B cell (primary cell): ENCODE data around the gene BMP6. TPM values are rescaled to one million over a fixed set of nuclear protein-coding genes. Genes with fewer than 3 reads are reported as not detected.

Experiments
- ATAC-seq: fragments of 200-7000 bp; cut with Tn5 transposase; one replicate; pipeline ENCODE4 v1.10.0; 2021; ENCODE audit warnings: low read depth, mild to moderate bottlenecking, moderate number of reproducible peaks, moderate library complexity
- CTCF ChIA-PET: fragments of 350-600 bp; sonication (Branson Sonifier 250); formaldehyde crosslinking; loops from one replicate; lab custom pipeline; 2021; ENCODE audit warnings: antibody characterized with exemption, inconsistent platforms; lab: Charles Lee
- POLR2A ChIA-PET: fragments of 350-600 bp; sonication (Branson Sonifier 250); formaldehyde crosslinking; loops from one replicate; lab custom pipeline; 2021; ENCODE audit warnings: antibody characterized with exemption; lab: Charles Lee
- DNase-seq: peaks from one replicate; pipeline ENCODE4 v3.0.0; 2013
- H2AFZ ChIP-seq: 2 replicates; pipeline ENCODE4 v1.6.1; 2012; ENCODE audit warnings: mild to moderate bottlenecking, low read depth, low read length; ENCODE audit not compliant: insufficient read depth, poor library complexity, severe bottlenecking
- H3K27ac ChIP-seq, 2 donors: 1 replicate in 1 of 2; 2 replicates in 1 of 2; pipeline ENCODE4 v1.5.1; 2012 to 2013; ENCODE audit warnings: low read length in 2 of 2, mild to moderate bottlenecking in 2 of 2, moderate library complexity in 1 of 2
- H3K27me3 ChIP-seq, 4 experiments: fragments of 200-600 bp in 1 of 4; sonication (generic) in 1 of 4; replicated peaks in 1 of 4; 1 replicate in 2 of 4; 2 replicates in 2 of 4; pipeline versions ENCODE4 v1.6.1 to v1.7.0; 2013 to 2016; ENCODE audit warnings: low read length in 3 of 4, mild to moderate bottlenecking in 2 of 4, mixed read lengths in 1 of 4, moderate library complexity in 1 of 4; ENCODE audit not compliant: insufficient read depth in 4 of 4, control insufficient read depth in 3 of 4; ENCODE audit errors: control extremely low read depth in 1 of 4
- H3K36me3 ChIP-seq, 2 experiments: replicated peaks in 1 of 2; 1 replicate in 1 of 2; 2 replicates in 1 of 2; pipeline versions ENCODE4 v1.6.1 to v1.7.1; 2013; ENCODE audit warnings: low read length in 1 of 2; ENCODE audit not compliant: insufficient read depth in 2 of 2, control insufficient read depth in 1 of 2; ENCODE audit errors: control extremely low read depth in 1 of 2, extremely low read depth in 1 of 2
- H3K4me1 ChIP-seq, 2 donors: fragments of 200-600 bp in 1 of 2; sonication (generic) in 1 of 2; 1 replicate in 1 of 2; 2 replicates in 1 of 2; pipeline versions ENCODE4 v1.5.1 to v1.6.1; 2013 to 2017; ENCODE audit warnings: low read length in 2 of 2; ENCODE audit not compliant: control insufficient read depth in 2 of 2, insufficient read depth in 2 of 2
- H3K4me2 ChIP-seq: replicated peaks from 2 replicates; pipeline ENCODE3; 2012; ENCODE audit warnings: mild to moderate bottlenecking, low read depth, low read length; ENCODE audit not compliant: poor library complexity, severe bottlenecking
- H3K4me3 ChIP-seq, 5 experiments: fragments of 200-600 bp in 1 of 5; sonication (generic) in 1 of 5; 1 replicate in 3 of 5; 2 replicates in 2 of 5; pipeline versions ENCODE4 v1.5.1 to v1.7.0; 2011 to 2016; ENCODE audit warnings: low read length in 4 of 5, mild to moderate bottlenecking in 4 of 5, low read depth in 2 of 5, control low read depth in 1 of 5, moderate library complexity in 1 of 5; ENCODE audit not compliant: insufficient read depth in 1 of 5; ENCODE audit errors: control extremely low read depth in 1 of 5, extremely low read depth in 1 of 5
- H3K79me2 ChIP-seq: fragments of 200-600 bp; sonication (generic); one replicate; pipeline ENCODE4 v1.6.0; 2016; ENCODE audit warnings: low read length; ENCODE audit not compliant: control insufficient read depth, insufficient read depth
- H3K9ac ChIP-seq: fragments of 200-600 bp; sonication (generic); 2 replicates; pipeline ENCODE4 v1.6.1; 2017; ENCODE audit warnings: mild to moderate bottlenecking, low read length, moderate library complexity
- H3K9me3 ChIP-seq, 3 donors: one replicate each; pipeline versions ENCODE4 v1.6.1 to v1.7.1; 2013; ENCODE audit warnings: low read length in 2 of 3; ENCODE audit not compliant: control insufficient read depth in 2 of 3, insufficient read depth in 1 of 3; ENCODE audit errors: control extremely low read depth in 1 of 3
- H4K20me1 ChIP-seq: 2 replicates; pipeline ENCODE4 v1.6.0; 2012; ENCODE audit warnings: mild to moderate bottlenecking, low read length; ENCODE audit not compliant: insufficient read depth, control insufficient read depth, poor library complexity, severe bottlenecking
- H3K27ac Mint-ChIP-seq: one replicate; pipeline ENCODE4 v1.8.0; 2021; ENCODE audit warnings: mixed read lengths
- H3K27me3 Mint-ChIP-seq: one replicate; pipeline ENCODE4 v1.8.0; 2021; ENCODE audit warnings: mixed read lengths
- H3K4me1 Mint-ChIP-seq: one replicate; pipeline ENCODE4 v1.8.0; 2021; ENCODE audit warnings: mixed read lengths
- H3K4me3 Mint-ChIP-seq: one replicate; pipeline ENCODE4 v1.8.0; 2021; ENCODE audit warnings: mixed read lengths
- H3K9me3 Mint-ChIP-seq: one replicate; pipeline ENCODE4 v1.8.0; 2022; ENCODE audit warnings: mixed read lengths; ENCODE audit not compliant: insufficient read depth
- EZH2 ChIP-seq: IDR thresholded peaks from 2 replicates; pipeline ENCODE4 v1.6.1; 2012; ENCODE audit warnings: borderline replicate concordance, low read depth, mild to moderate bottlenecking, moderate library complexity, low read length; ENCODE audit not compliant: insufficient read depth, poor library complexity, severe bottlenecking
- WGBS: methylation state at CpG from one replicate; pipeline ENCODE4 v1.1.5; 2013; ENCODE audit warnings: missing lambda C conversion rate; ENCODE audit not compliant: insufficient coverage; 5-methylcytosine and 5-hydroxymethylcytosine counted together
- intact Hi-C: fragments of 100-400 bp; cut with micrococcal nuclease; formaldehyde crosslinking; loops from one replicate; pipeline ENCODE4 v1.10.0; 2022
- polyA plus RNA-seq: library from polyadenylated mRNA; depleted of rRNA; stranded (reverse); fragments of >200 nt; gene quantifications from 2 replicates; pipeline ENCODE4 v1.2.3, GENCODE V29; 2012
- total RNA-seq, 2 donors: library from RNA; stranded (reverse); fragments of 120-200 nt in 1 of 2; gene quantifications; 1 replicate in 1 of 2; 2 replicates in 1 of 2; pipeline versions ENCODE4 v1.2.3 to v1.2.4, GENCODE V29; 2013 to 2022
- TF ChIP-seq, protein P1 (sequence below): fragments of 200-600 bp; IDR thresholded peaks from one replicate; pipeline ENCODE4 v1.8.0; 2022; ENCODE audit warnings: antibody characterized with exemption, mild to moderate bottlenecking

The BMP6 gene
- total and polyA plus RNA-seq, 2 donors (not counting 1 experiment from before 2014, with no cell fraction given), result 0.43 to 2.9 TPM

DNA sequence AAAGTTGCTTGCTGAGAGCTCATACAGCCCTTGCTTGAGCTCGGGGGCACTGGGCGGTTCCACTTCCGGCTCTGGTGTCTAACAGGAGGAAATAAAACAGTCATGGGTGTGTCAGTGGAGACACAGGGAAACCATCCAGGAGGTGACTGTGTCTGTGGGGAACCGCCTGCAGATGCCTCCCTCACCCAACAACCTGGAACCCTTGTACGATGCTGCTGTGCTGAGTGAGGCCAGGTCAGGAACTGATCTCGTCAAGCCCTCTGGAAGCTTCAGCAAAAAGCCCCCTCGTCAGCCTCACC, 169.2 kb downstream of the BMP6 start:
- peaks cover 1 to 97% of the 10 kb centered on the region in 2 experiments for H3K36me3 ChIP-seq

DNA sequence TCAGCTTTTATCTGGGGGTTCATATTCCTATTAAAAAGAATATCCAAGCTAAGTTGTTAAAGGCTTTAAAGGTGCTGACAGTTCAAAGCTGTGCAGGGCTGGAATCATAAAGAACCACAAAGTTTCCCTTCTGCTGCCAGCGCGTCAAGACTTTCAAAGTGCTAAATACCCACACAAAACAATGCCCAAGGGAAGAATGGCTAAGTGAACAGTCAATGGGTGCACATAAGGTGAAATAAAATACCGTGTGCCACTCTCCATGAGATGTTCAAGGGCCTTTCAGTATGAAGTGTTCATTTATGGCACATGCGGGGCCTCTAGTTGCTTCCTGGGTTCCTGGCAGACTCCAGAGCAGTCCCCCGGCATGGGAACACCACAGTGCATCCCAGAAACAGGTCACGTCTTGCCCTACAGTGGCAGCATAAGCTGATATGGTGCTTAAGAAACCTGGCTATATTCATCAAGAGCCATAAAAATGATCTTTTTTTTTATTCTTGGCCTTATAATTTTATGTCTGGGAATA, 170.6 kb downstream of the BMP6 start:
- H3K27me3 ChIP-seq, result no peaks in the 10 kb centered on the region

More for the DNA sequence above, 169.2 kb downstream of the BMP6 start:
- DNase-seq, result no peak
- Mint-ChIP-seq H3K27ac (no peak overlapping the region), H3K9me3 (no peaks in the 10 kb centered on the region), H3K4me1 (peaks cover 14% of the 10 kb centered on the region), H3K27me3 (no peaks in the 10 kb centered on the region), H3K4me3 (no peak overlapping the region)
- ChIA-PET CTCF (interaction anchor here (1.4 to 1.7 kb wide), 2 partner anchors 111 to 172 kb away, joined by 5 read pairs; no protein-coding TSS in a partner anchor), POLR2A (no interaction called here)
- Histone ChIP-seq H3K79me2 (no peaks in the 10 kb centered on the region), H3K27ac (no peak overlapping the region), H3K4me2 (no peak overlapping the region), H3K27me3 (no peaks in the 10 kb centered on the region), H2AFZ (no peak overlapping the region), H4K20me1 (peaks cover 14% of the 10 kb centered on the region), H3K4me1 (peaks cover 0 to 5% of the 10 kb centered on the region in 2 donors), H3K9ac (no peak overlapping the region), H3K4me3 (no peak overlapping the region), H3K9me3 (peaks cover 0 to 2% (median 0%) of the 10 kb centered on the region in 3 donors)
- ATAC-seq, result no peak
- intact Hi-C loops, result loop anchor here (5.0 kb wide), 1 partner anchor 322 kb away; no protein-coding TSS in a partner anchor
- WGBS, result 97% methylated on average over 7 of the region's 7 CpGs
- TF ChIP-seq, protein P1, sequence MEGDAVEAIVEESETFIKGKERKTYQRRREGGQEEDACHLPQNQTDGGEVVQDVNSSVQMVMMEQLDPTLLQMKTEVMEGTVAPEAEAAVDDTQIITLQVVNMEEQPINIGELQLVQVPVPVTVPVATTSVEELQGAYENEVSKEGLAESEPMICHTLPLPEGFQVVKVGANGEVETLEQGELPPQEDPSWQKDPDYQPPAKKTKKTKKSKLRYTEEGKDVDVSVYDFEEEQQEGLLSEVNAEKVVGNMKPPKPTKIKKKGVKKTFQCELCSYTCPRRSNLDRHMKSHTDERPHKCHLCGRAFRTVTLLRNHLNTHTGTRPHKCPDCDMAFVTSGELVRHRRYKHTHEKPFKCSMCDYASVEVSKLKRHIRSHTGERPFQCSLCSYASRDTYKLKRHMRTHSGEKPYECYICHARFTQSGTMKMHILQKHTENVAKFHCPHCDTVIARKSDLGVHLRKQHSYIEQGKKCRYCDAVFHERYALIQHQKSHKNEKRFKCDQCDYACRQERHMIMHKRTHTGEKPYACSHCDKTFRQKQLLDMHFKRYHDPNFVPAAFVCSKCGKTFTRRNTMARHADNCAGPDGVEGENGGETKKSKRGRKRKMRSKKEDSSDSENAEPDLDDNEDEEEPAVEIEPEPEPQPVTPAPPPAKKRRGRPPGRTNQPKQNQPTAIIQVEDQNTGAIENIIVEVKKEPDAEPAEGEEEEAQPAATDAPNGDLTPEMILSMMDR, result no peak
- TF ChIP-seq EZH2, result no peak

More for the DNA sequence above, 170.6 kb downstream of the BMP6 start:
- WGBS, result 90% methylated on average over 3 of the region's 6 CpGs
- Mint-ChIP-seq H3K27me3 (no peaks in the 10 kb centered on the region), H3K4me1 (peaks cover 29% of the 10 kb centered on the region), H3K27ac (no peak overlapping the region), H3K9me3 (no peaks in the 10 kb centered on the region), H3K4me3 (no peak overlapping the region)
- no peak overlapping the region for H3K4me2 ChIP-seq
- no peak overlapping the region for H3K27ac ChIP-seq
- ChIA-PET POLR2A (no interaction called here), CTCF (interaction anchor here (1.2 to 1.4 kb wide), 2 partner anchors 109 to 110 kb away, joined by 3 to 5 read pairs; no protein-coding TSS in a partner anchor)
- no peak for DNase-seq
- H3K79me2 ChIP-seq, result no peaks in the 10 kb centered on the region
- no peak overlapping the region for H3K4me3 ChIP-seq
- peaks cover 10 to 17% of the 10 kb centered on the region in 2 donors for H3K4me1 ChIP-seq
- H3K9ac ChIP-seq, result no peak overlapping the region
- H3K36me3 ChIP-seq, result peaks cover 1 to 96% of the 10 kb centered on the region in 2 experiments
- intact Hi-C loops, result loop anchor here (5.0 kb wide), 1 partner anchor 321 kb away; no protein-coding TSS in a partner anchor
- no peak overlapping the region for H2AFZ ChIP-seq
- no peak for ATAC-seq
- TF ChIP-seq, protein P1, result no peak
- no peak for TF ChIP-seq EZH2
- peaks cover 0 to 2% (median 0%) of the 10 kb centered on the region in 3 donors for H3K9me3 ChIP-seq
- peaks cover 14% of the 10 kb centered on the region for H4K20me1 ChIP-seq
